ENCODE results near the gene BRD3OS.

GRCh38 chr9:133979273-133979920 lies 45.9 kb upstream of the BRD3OS start:
- TF ChIP-seq CTCF (IDR thresholded peaks at IDR 0.05) (no peak), MAX (IDR thresholded peaks at IDR 0.05; ENCODE audit: low read depth) (no peak), EZH2phosphoT487 (IDR thresholded peaks at IDR 0.05; ENCODE audit: borderline replicate concordance, low read depth) (no peak)
